CD4-positive, alpha-beta T cell treated with Interleukin-4 for 1 hour (primary cell): ENCODE data around the gene CD79A.

ENCODE experiments used
- DNase-seq, 2 donors: peaks; one replicate each; pipeline ENCODE4 v3.0.0-alpha.2; 2020 to 2022

The CD79A gene

GRCh38 chr19:41886761-41887710 is 10.0 kb downstream of the CD79A start:
- peak; percentile 77 to 81 for DNase-seq

GRCh38 chr19:41887711-41888382 is 10.8 kb downstream of the CD79A start:
- peak; percentile 81 to 82 for DNase-seq

- DNase-seq: no peak
Measured at GRCh38 chr19:41888926-41889325, 11.8 kb downstream of the CD79A start.

GRCh38 chr19:41889896-41890295 is 12.8 kb downstream of the CD79A start:
- no peak for DNase-seq

- DNase-seq: no peak
Measured at GRCh38 chr19:41890936-41891335, 13.9 kb downstream of the CD79A start.

GRCh38 chr19:41892173-41892902 is 15.3 kb downstream of the CD79A start:
- DNase-seq: no peak

GRCh38 chr19:41893899-41894298 is 16.8 kb downstream of the CD79A start:
- DNase-seq: peak in 1 of 2 donors; percentile 24

- DNase-seq: no peak
Measured at GRCh38 chr19:41894350-41894749, 17.3 kb downstream of the CD79A start.

GRCh38 chr19:41895745-41896580 is 18.9 kb downstream of the CD79A start:
- no peak for DNase-seq

GRCh38 chr19:41896581-41896942 is 19.5 kb downstream of the CD79A start:
- DNase-seq: no peak

- no peak for DNase-seq
Measured at GRCh38 chr19:41897181-41897580, 20.1 kb downstream of the CD79A start.

- no peak for DNase-seq
Measured at GRCh38 chr19:41897820-41898219, 20.7 kb downstream of the CD79A start.

- no peak for DNase-seq
Measured at GRCh38 chr19:41898235-41898634, 21.2 kb downstream of the CD79A start.

GRCh38 chr19:41901707-41902360 is 24.8 kb downstream of the CD79A start:
- DNase-seq: no peak

- no peak for DNase-seq
Measured at GRCh38 chr19:41902594-41902993, 25.5 kb downstream of the CD79A start.

GRCh38 chr19:41903193-41903953 is 26.3 kb downstream of the CD79A start:
- DNase-seq: no peak

- DNase-seq: no peak
Measured at GRCh38 chr19:41904118-41904870, 27.2 kb downstream of the CD79A start.

GRCh38 chr19:41905273-41906002 is 28.4 kb downstream of the CD79A start:
- no peak for DNase-seq

GRCh38 chr19:41906271-41906670 is 29.2 kb downstream of the CD79A start:
- DNase-seq: no peak
